DND-41 (cell line): Measurements from ENCODE around the gene EFNA2.

ENCODE experiments used
- ATAC-seq: fragments of 200-7000 bp; cut with Tn5 transposase; 3 replicates; pipeline ENCODE4 v1.9.1; 2021; ENCODE audit warnings: low read depth; ENCODE audit not compliant: insufficient read depth
- DNase-seq: peaks from one replicate; pipeline ENCODE4 v3.0.0-alpha.2; 2020
- H2AFZ ChIP-seq: 2 replicates; pipeline ENCODE4 v1.6.0; 2012; ENCODE audit warnings: low read depth, low read length
- H3K27ac ChIP-seq: 2 replicates; pipeline ENCODE4 v1.5.1; 2012; ENCODE audit warnings: low read length, inconsistent platforms
- H3K27me3 ChIP-seq: fragments of 200-600 bp; sonication (generic); 2 replicates; pipeline ENCODE4 v1.6.0; 2012; ENCODE audit warnings: low read length, mild to moderate bottlenecking, inconsistent platforms; ENCODE audit not compliant: insufficient read depth, poor library complexity
- H3K36me3 ChIP-seq: 2 replicates; pipeline ENCODE4 v1.5.1; 2012; ENCODE audit warnings: low read length, inconsistent platforms; ENCODE audit not compliant: insufficient read depth
- H3K4me1 ChIP-seq: 2 replicates; pipeline ENCODE4 v1.5.1; 2012; ENCODE audit warnings: mild to moderate bottlenecking, low read length; ENCODE audit not compliant: insufficient read depth
- H3K4me2 ChIP-seq: 2 replicates; pipeline ENCODE4 v1.6.0; 2012; ENCODE audit warnings: mild to moderate bottlenecking, moderate library complexity, low read length, inconsistent platforms; ENCODE audit not compliant: insufficient read depth
- H3K4me3 ChIP-seq, 2 experiments: fragments of 200-600 bp in 1 of 2; shearing (Covaris generic) in 1 of 2; 2 replicates each; pipeline ENCODE4 v1.5.1; 2012 to 2016; ENCODE audit warnings: inconsistent platforms in 2 of 2, low read length in 2 of 2, mild to moderate bottlenecking in 2 of 2, low read depth in 1 of 2, moderate library complexity in 1 of 2
- H3K79me2 ChIP-seq: 2 replicates; pipeline ENCODE4 v1.6.0; 2012; ENCODE audit warnings: low read length, inconsistent platforms; ENCODE audit not compliant: insufficient read depth
- H3K9ac ChIP-seq: 2 replicates; pipeline ENCODE4 v1.6.0; 2012; ENCODE audit warnings: low read depth, mild to moderate bottlenecking, inconsistent platforms, low read length, moderate library complexity
- H3K9me3 ChIP-seq: 2 replicates; pipeline ENCODE4 v1.5.1; 2012; ENCODE audit warnings: low read length, moderate library complexity, mild to moderate bottlenecking, inconsistent platforms; ENCODE audit not compliant: insufficient read depth, severe bottlenecking
- H4K20me1 ChIP-seq: 2 replicates; pipeline ENCODE4 v1.6.0; 2012; ENCODE audit warnings: low read length; ENCODE audit not compliant: insufficient read depth
- EZH2 ChIP-seq: IDR thresholded peaks from 3 replicates; pipeline ENCODE4 v1.6.1; 2012; ENCODE audit warnings: borderline replicate concordance, low read depth, mild to moderate bottlenecking, moderate library complexity, low read length, inconsistent platforms; ENCODE audit not compliant: severe bottlenecking
- TF ChIP-seq, protein P1 (sequence below): IDR thresholded peaks from 2 replicates; pipeline ENCODE4 v1.5.1; 2012; ENCODE audit warnings: borderline replicate concordance, low read length, moderate library complexity, mild to moderate bottlenecking; ENCODE audit not compliant: poor library complexity, severe bottlenecking; ENCODE audit errors: extremely low read depth

The EFNA2 gene

DNA sequence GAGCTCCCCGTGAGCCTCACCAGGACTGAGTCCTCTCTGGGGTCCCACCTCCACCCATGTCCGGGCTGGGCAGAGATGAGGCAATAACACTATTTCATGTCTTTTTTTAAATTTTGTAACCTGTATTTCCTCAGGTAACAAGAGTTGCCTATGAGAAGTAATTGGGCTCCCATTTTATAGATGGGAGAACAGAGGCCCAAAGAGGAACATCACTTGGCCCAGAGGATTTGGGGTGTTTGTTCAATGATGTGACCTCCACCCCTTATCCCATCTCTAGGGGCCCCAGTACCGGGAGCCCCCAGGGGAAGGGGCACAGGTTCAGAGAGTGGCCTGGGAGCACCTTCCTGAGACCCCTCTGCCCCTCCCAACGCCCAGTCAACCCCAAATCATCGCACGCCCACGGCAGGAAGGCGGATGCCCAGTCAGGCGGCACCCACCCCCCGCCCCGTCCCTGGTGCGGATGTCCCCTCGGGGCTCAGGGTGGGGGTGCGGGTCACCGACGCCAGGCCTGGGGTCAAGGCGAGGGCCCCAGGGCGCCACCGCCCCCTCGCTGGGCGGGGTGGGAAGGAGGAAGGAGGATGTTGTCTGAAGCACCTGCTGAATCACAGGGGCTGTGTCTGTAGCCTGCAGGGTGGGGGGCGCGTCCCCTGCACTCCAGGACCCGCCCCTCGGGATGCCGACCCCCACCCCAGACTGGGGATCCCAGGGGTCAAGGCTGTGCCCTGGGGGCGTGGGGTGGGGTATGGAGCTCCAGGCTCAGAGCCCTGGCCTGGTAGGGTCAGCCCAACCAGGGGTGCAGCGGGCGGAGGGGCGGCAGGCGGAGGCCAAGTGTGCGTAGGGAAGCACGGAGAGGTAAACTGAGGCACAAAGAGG is 25.6 kb upstream of the EFNA2 start:
- H3K4me1 ChIP-seq, result peaks cover 58% of the 10 kb centered on the region
- no peak overlapping the region for H2AFZ ChIP-seq
- DNase-seq, result no peak
- H3K4me2 ChIP-seq, result peak overlapping the region; percentile 92
- H4K20me1 ChIP-seq, result peaks cover 17% of the 10 kb centered on the region
- no peaks in the 10 kb centered on the region for H3K27me3 ChIP-seq
- peaks cover 31% of the 10 kb centered on the region for H3K36me3 ChIP-seq
- no peaks in the 10 kb centered on the region for H3K9me3 ChIP-seq
- TF ChIP-seq, protein P1, sequence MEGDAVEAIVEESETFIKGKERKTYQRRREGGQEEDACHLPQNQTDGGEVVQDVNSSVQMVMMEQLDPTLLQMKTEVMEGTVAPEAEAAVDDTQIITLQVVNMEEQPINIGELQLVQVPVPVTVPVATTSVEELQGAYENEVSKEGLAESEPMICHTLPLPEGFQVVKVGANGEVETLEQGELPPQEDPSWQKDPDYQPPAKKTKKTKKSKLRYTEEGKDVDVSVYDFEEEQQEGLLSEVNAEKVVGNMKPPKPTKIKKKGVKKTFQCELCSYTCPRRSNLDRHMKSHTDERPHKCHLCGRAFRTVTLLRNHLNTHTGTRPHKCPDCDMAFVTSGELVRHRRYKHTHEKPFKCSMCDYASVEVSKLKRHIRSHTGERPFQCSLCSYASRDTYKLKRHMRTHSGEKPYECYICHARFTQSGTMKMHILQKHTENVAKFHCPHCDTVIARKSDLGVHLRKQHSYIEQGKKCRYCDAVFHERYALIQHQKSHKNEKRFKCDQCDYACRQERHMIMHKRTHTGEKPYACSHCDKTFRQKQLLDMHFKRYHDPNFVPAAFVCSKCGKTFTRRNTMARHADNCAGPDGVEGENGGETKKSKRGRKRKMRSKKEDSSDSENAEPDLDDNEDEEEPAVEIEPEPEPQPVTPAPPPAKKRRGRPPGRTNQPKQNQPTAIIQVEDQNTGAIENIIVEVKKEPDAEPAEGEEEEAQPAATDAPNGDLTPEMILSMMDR, result no peak
- TF ChIP-seq EZH2, result no peak
- ATAC-seq, result peak; percentile 6
- H3K4me3 ChIP-seq, result peak overlapping the region in 1 of 2 experiments; percentile 51; a peak in 2 of 4 replicates
- H3K79me2 ChIP-seq, result peaks cover 8% of the 10 kb centered on the region
- peak overlapping the region; percentile 80 for H3K27ac ChIP-seq
- peak overlapping the region; percentile 42; the same call in 1 of the 2 replicates for H3K9ac ChIP-seq

DNA sequence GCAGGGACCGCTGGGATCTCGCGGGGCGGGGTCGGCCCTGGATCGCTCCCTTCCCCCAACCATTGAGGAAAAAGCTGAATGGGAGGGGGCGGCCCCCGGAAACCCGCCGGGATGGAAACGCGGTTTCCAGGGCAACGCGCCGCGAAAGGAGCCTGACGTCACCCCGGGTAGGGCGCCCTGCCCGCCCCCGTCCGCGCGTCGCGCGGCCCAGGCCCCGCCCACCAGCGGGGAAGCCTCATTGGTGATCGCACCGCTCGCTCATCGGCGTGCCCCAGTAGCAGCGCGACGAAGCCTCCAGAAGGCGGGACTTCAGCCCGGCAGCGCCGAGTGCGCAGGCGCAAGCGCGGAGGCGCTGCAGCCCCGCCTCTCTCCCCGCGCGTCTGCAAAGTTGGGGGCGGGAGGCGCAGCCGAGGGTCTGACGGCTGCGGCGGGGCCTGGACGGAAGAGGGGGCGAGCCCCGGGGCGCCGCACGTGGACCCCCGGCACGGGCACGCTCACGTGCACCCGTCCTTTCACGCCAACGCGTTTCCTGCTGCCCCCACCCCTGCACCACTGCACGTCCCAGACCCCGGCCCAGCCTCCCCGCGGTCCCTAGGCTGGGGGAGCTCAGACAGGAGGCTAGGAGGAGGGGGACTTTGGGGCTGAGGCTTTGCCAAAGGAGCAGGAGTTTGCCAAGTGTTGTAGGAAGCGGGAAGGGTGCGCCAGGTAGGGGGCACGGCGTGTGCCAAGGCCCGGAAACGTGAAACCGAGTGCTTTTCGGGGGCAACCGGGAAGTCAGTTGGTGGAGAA is 24.7 kb upstream of the EFNA2 start:
- peaks cover 23% of the 10 kb centered on the region for H3K36me3 ChIP-seq
- DNase-seq (peak; percentile 98), ATAC-seq (peak; percentile 85)
- H3K27ac ChIP-seq, result peak overlapping the region; percentile 87
- peak overlapping the region; percentile 47 to 71; a peak in 3 of 4 replicates for H3K4me3 ChIP-seq
- H3K79me2 ChIP-seq, result peaks cover 6% of the 10 kb centered on the region
- H3K9ac ChIP-seq, result peak overlapping the region; percentile 78
- no peaks in the 10 kb centered on the region for H3K9me3 ChIP-seq
- H3K4me2 ChIP-seq, result peak overlapping the region; percentile 92
- no peak for TF ChIP-seq EZH2
- TF ChIP-seq, protein P1, result no peak
- no peaks in the 10 kb centered on the region for H3K27me3 ChIP-seq
- peaks cover 8% of the 10 kb centered on the region for H4K20me1 ChIP-seq
- H2AFZ ChIP-seq, result peak overlapping the region; percentile 74
- peaks cover 56% of the 10 kb centered on the region for H3K4me1 ChIP-seq

- H3K79me2 ChIP-seq, result peaks cover 5% of the 10 kb centered on the region
- no peak overlapping the region for H2AFZ ChIP-seq
- H3K27me3 ChIP-seq, result no peaks in the 10 kb centered on the region
- H3K4me1 ChIP-seq, result peaks cover 58% of the 10 kb centered on the region
- H3K9me3 ChIP-seq, result no peaks in the 10 kb centered on the region
- H3K9ac ChIP-seq, result peak overlapping the region; percentile 78
- peak overlapping the region; percentile 87 for H3K27ac ChIP-seq
- DNase-seq, result no peak
- ATAC-seq, result no peak
- H3K4me2 ChIP-seq, result peak overlapping the region; percentile 92
- peaks cover 20% of the 10 kb centered on the region for H3K36me3 ChIP-seq
- peak overlapping the region; percentile 47 to 71; a peak in 3 of 4 replicates for H3K4me3 ChIP-seq
- peaks cover 7% of the 10 kb centered on the region; the same call in 1 of the 2 replicates for H4K20me1 ChIP-seq
- TF ChIP-seq, protein P1, result peak; percentile 43
- no peak for TF ChIP-seq EZH2
Observed at GRCh38 chr19:1261538-1261797, 24.2 kb upstream of the EFNA2 start.
